AG04450 (cell line): ENCODE data around the gene ADAMTS2. TPM values are rescaled to one million over a fixed set of nuclear protein-coding genes. Genes with fewer than 3 reads are reported as not detected.
"Not testable (repeated sequence)": the region's sequence is repeated elsewhere in the genome, so short reads cannot be mapped to it uniquely, and the experiment has no call there.

Experiments used
- CTCF ChIA-PET: fragments of 300-600, 350-600 bp; formaldehyde crosslinking; extraction: SDS; loops from one replicate; lab custom pipeline; 2022; ENCODE audit warnings: antibody characterized with exemption, inconsistent platforms; lab: Charles Lee
- POLR2A ChIA-PET: fragments of 350-600 bp; formaldehyde crosslinking; extraction: SDS; loops from one replicate; lab custom pipeline; 2021; ENCODE audit warnings: antibody characterized with exemption, inconsistent platforms; lab: Yijun Ruan, JAX
- DNase-seq: peaks from one replicate; pipeline ENCODE4 v3.0.0-alpha.2; 2011; ENCODE audit warnings: low read depth, low spot score
- H3K27ac ChIP-seq: one replicate; pipeline ENCODE4 v1.5.1; 2012; ENCODE audit warnings: low read depth, low read length, control low read depth
- H3K27me3 ChIP-seq: one replicate; pipeline ENCODE4 v1.6.0; 2012; ENCODE audit warnings: low read length; ENCODE audit not compliant: control insufficient read depth, insufficient read depth
- H3K4me3 ChIP-seq: 2 replicates; pipeline ENCODE4 v1.5.1; 2011; ENCODE audit warnings: mild to moderate bottlenecking, low read depth, low read length, control low read depth
- H3K9me3 ChIP-seq: 2 replicates; pipeline ENCODE4 v1.5.1; 2012; ENCODE audit warnings: low read length; ENCODE audit not compliant: control insufficient read depth, insufficient read depth
- polyA plus RNA-seq: library from polyadenylated mRNA; depleted of rRNA; stranded (reverse); fragments of >200 nt; gene quantifications from 2 replicates; pipeline ENCODE4 v1.2.3, GENCODE V29; 2011
- TF ChIP-seq, protein P1 (sequence below): IDR thresholded peaks from 2 replicates; pipeline ENCODE4 v1.5.1; 2011; ENCODE audit warnings: low read depth, low read length, control low read depth, inconsistent platforms

ADAMTS2 gene
- polyA plus RNA-seq, 1 experiment, result 22.6 TPM

DNA sequence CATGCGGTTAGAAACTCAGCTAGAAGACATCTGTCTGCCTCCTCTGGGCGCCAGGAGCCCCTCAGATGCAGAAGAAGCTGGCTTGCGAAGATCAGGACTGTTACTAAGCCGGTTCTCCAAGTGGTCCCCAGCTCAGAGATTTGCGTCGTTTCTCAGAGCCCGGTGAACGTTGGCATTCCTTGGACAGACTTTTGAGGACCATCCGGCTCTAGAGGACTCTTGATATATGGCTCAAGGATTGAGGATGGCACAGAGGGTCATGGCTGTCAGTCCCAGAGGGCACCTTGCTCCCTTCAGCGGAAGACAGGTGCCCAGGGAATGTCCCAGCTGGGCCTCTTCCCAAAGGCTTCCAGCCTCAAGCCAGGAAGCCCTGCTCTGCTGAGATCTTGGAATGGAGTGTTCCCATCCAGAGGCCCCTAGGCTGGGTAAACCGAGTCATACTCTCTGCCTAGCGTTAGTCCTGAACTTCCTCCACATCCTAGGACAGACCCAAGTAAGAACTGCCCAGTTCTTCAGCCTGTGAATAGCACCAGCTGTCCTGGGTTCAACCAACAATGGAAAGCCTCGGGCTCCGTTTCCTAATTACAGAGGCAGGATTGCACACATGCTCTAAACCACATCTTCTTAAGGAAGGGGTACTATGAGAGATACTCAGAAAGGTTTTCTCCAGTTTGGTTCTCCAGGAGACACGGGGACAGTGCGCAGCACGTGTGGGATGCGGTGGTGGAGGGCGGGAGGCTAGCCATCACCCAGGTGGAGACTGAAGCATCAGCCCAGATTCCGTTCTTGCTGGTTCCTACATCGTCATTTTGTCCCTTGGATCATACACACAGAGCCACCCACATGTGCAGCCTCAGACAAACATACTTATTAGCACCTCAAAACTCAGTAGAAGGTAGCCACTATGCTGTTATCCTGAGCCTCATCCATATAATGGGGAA, 233.7 kb downstream of the ADAMTS2 start:
- TF ChIP-seq, protein P1, sequence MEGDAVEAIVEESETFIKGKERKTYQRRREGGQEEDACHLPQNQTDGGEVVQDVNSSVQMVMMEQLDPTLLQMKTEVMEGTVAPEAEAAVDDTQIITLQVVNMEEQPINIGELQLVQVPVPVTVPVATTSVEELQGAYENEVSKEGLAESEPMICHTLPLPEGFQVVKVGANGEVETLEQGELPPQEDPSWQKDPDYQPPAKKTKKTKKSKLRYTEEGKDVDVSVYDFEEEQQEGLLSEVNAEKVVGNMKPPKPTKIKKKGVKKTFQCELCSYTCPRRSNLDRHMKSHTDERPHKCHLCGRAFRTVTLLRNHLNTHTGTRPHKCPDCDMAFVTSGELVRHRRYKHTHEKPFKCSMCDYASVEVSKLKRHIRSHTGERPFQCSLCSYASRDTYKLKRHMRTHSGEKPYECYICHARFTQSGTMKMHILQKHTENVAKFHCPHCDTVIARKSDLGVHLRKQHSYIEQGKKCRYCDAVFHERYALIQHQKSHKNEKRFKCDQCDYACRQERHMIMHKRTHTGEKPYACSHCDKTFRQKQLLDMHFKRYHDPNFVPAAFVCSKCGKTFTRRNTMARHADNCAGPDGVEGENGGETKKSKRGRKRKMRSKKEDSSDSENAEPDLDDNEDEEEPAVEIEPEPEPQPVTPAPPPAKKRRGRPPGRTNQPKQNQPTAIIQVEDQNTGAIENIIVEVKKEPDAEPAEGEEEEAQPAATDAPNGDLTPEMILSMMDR, result no peak
- Histone ChIP-seq H3K27me3 (no peaks in the 10 kb centered on the region), H3K4me3 (no peak overlapping the region), H3K27ac (no peak overlapping the region), H3K9me3 (peaks cover 64% of the 10 kb centered on the region)
- no peak for DNase-seq
- POLR2A ChIA-PET, result no interaction called here
- CTCF ChIA-PET, result no interaction called here

DNA sequence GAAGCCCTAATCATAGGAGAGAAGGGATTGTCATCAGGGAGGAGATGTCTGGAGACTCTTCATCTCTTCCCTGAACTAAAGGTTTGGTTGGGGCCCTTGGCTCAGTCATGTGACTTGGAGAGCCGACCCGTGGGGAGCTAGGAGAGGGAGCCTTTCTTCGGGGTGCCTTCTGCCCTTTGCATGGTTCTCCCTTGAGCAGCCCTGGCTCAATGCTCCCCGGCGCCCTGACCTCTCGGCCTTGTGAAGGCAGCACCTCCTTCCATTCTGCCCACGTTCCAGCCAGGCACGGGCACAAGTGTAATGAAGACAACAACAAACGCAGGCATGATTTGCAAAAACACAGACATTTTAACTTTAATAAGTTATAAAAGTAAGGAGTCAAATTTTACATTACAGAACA, 234.7 kb downstream of the ADAMTS2 start:
- no peak overlapping the region for H3K27ac ChIP-seq
- H3K4me3 ChIP-seq, result no peak overlapping the region
- ChIA-PET POLR2A (no interaction called here), CTCF (no interaction called here)
- H3K27me3 ChIP-seq, result no peaks in the 10 kb centered on the region
- H3K9me3 ChIP-seq, result peaks cover 55% of the 10 kb centered on the region
- TF ChIP-seq, protein P1, result no peak
- no peak for DNase-seq

DNA sequence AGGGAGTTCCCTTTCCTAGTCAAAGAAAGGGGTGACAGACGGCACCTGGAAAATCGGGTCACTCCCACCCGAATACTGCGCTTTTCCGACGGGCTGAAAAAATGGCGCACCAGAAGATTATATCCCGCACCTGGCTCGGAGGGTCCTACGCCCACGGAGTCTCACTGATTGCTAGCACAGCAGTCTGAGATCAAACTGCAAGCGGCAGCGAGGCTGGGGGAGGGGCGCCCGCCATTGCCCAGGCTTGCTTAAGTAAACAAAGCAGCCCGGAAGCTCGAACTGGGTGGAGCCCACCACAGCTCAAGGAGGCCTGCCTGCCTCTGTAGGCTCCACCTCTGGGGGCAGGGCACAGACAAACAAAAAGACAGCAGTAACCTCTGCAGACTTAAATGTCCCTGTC, 244.0 kb downstream of the ADAMTS2 start:
- H3K27ac ChIP-seq, DNase-seq, H3K4me3 ChIP-seq, H3K27me3 ChIP-seq, POLR2A ChIA-PET, CTCF ChIA-PET: not testable (repeated sequence)
- peaks cover 28% of the 10 kb centered on the region for H3K9me3 ChIP-seq

DNA sequence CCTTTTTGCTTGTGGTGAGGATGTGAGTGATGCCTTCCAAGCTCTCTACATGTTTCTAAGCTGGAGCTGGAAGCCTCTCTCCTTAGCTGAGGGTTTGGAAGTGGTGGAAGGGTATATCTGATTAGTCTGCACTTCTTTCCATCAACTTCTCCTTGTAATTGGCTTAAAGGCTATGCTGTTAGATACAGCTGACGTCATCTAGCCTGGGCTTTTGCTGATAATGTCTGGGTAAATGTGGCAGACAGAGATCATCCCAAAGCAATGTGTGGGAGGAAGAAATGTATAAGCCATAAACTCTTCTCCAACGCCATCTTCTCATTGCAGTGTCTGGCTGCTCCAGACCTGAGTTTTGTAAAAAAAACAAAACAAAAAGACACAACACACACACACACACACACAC, 255.8 kb downstream of the ADAMTS2 start:
- TF ChIP-seq, protein P1, result no peak
- Histone ChIP-seq H3K27ac (no peak overlapping the region), H3K27me3 (no peaks in the 10 kb centered on the region), H3K4me3 (no peak overlapping the region), H3K9me3 (peaks cover 25% of the 10 kb centered on the region)
- ChIA-PET CTCF (interaction anchor here (0.5 kb wide), 1 partner anchor 123 kb away, joined by 6 read pairs; no protein-coding TSS in a partner anchor), POLR2A (no interaction called here)
- no peak for DNase-seq

DNA sequence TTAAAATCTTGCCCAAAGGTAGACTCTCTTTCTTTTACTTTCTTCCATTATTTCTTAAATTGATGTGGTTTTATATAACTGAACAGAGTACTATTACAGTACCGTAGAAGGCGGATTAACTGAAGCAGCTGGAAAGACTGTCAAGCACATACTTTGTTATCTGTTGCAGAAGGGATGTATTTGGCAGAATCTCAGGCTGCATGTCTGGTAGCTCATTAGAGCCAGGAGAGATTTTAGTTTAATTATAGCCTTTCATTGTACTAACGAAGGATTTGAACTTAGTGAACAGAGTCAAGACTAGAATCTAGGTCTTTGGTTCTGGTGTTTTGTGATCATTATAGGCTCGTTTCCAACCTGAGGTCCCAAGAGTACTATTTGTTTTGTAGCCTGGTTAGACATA, 264.5 kb downstream of the ADAMTS2 start:
- ChIA-PET POLR2A (no interaction called here), CTCF (interaction anchor here (0.7 to 0.9 kb wide), 2 partner anchors 28 to 87 kb away, joined by 4 to 6 read pairs; no protein-coding TSS in a partner anchor)

More for the DNA sequence above, 264.5 kb downstream of the ADAMTS2 start:
- no peak overlapping the region for H3K27ac ChIP-seq
- TF ChIP-seq, protein P1, result no peak
- no peak overlapping the region for H3K4me3 ChIP-seq
- peaks cover 46% of the 10 kb centered on the region for H3K9me3 ChIP-seq
- no peak for DNase-seq
- no peaks in the 10 kb centered on the region for H3K27me3 ChIP-seq
